ENCODE results near the gene ZNF841.
"Not testable (repeated sequence)": the region's sequence is repeated elsewhere in the genome, so short reads cannot be mapped to it uniquely, and the experiment has no call there.

Gene ZNF841

GRCh38 chr19:52095172-52096014 is at the start of gene ZNF841:
Gene ZNF841 (minus strand): TSS chr19:52095765. CDS start chr19:52084801, 10,964 bp downstream.
- DNase-seq (ENCODE audit: low spot score): peak; percentile 98

GRCh38 chr19:52142001-52142595 is 46.5 kb upstream of the ZNF841 start:
- no peak for DNase-seq (ENCODE audit: low spot score)

GRCh38 chr19:52141203-52141602 is 45.6 kb upstream of the ZNF841 start:
- no peak for DNase-seq (ENCODE audit: low spot score)

- peak; percentile 98 for DNase-seq (ENCODE audit: low spot score)
These were observed 44.6 kb upstream of the ZNF841 start for GRCh38 chr19:52140032-52140710.

- peak; percentile 81 for DNase-seq (ENCODE audit: low spot score)
These were observed 43.9 kb upstream of the ZNF841 start, which contains the start of gene ZNF616 for GRCh38 chr19:52139252-52140031. Gene ZNF616 (minus strand): TSS chr19:52139938. CDS start chr19:52130512, 9,426 bp downstream.

- no peak for DNase-seq (ENCODE audit: low spot score)
These were observed 43.4 kb upstream of the ZNF841 start for GRCh38 chr19:52138983-52139251.

- peak; percentile 68 for DNase-seq (ENCODE audit: low spot score)
These were observed 42.9 kb upstream of the ZNF841 start for GRCh38 chr19:52138278-52138982.

- no peak for DNase-seq (ENCODE audit: low spot score)
These were observed 24.7 kb upstream of the ZNF841 start for GRCh38 chr19:52120286-52120685.

GRCh38 chr19:52115526-52116053 is 20.0 kb upstream of the ZNF841 start:
- no peak for DNase-seq (ENCODE audit: low spot score)

- no peak for DNase-seq (ENCODE audit: low spot score)
These were observed 19.1 kb upstream of the ZNF841 start for GRCh38 chr19:52114691-52115090.

GRCh38 chr19:52112624-52113023 is 17.1 kb upstream of the ZNF841 start:
- no peak for DNase-seq (ENCODE audit: low spot score)

- DNase-seq (ENCODE audit: low spot score): no peak
These were observed 15.2 kb upstream of the ZNF841 start for GRCh38 chr19:52110780-52111179.

GRCh38 chr19:52102782-52103181 is 7.2 kb upstream of the ZNF841 start:
- DNase-seq (ENCODE audit: low spot score): no peak

GRCh38 chr19:52101866-52102562 is 6.4 kb upstream of the ZNF841 start:
- DNase-seq (ENCODE audit: low spot score): no peak

GRCh38 chr19:52099497-52100138 is 4.1 kb upstream of the ZNF841 start:
- no peak for DNase-seq (ENCODE audit: low spot score)

GRCh38 chr19:52096416-52096815 is 851 bp upstream of the ZNF841 start:
- not testable (repeated sequence) for DNase-seq (ENCODE audit: low spot score)

GRCh38 chr19:52094526-52095130 is 937 bp downstream of the ZNF841 start:
- DNase-seq (ENCODE audit: low spot score): no peak

- DNase-seq (ENCODE audit: low spot score): no peak
These were observed 9.1 kb downstream of the ZNF841 start for GRCh38 chr19:52086481-52086880.

GRCh38 chr19:52070496-52070895 is 25.1 kb downstream of the ZNF841 start:
- DNase-seq (ENCODE audit: low spot score): no peak

GRCh38 chr19:52069653-52070052 is 25.9 kb downstream of the ZNF841 start:
- no peak for DNase-seq (ENCODE audit: low spot score)

All from iPS-NIHi11 (cell line).